Liver (tissue), 9 donors: ENCODE data around the gene MYH11. TPM values are rescaled to one million over a fixed set of nuclear protein-coding genes. Genes with fewer than 3 reads are reported as not detected.
"Not testable (repeated sequence)": the region's sequence is repeated elsewhere in the genome, so short reads cannot be mapped to it uniquely, and the experiment has no call there.

Experiments
- DNase-seq: peaks from one replicate; pipeline ENCODE4 v3.0.0-alpha.2; 2017; ENCODE audit warnings: low spot score
- H3K27ac ChIP-seq, 2 donors: one replicate each; pipeline ENCODE4 v1.7.0; 2013; ENCODE audit warnings: inconsistent platforms in 2 of 2, low read length in 2 of 2, control low read depth in 1 of 2, low read depth in 1 of 2, mild to moderate bottlenecking in 1 of 2
- H3K27me3 ChIP-seq, 4 donors: one replicate each; pipeline versions ENCODE4 v1.6.1 to v1.7.0; 2013; ENCODE audit warnings: low read length in 3 of 4, inconsistent platforms in 1 of 4, mild to moderate bottlenecking in 1 of 4, moderate library complexity in 1 of 4; ENCODE audit not compliant: control insufficient read depth in 4 of 4, insufficient read depth in 4 of 4
- H3K36me3 ChIP-seq, 4 donors: one replicate each; pipeline versions ENCODE4 v1.6.1 to v1.7.0; 2013; ENCODE audit warnings: low read length in 3 of 4, mild to moderate bottlenecking in 3 of 4, low read depth in 1 of 4, moderate library complexity in 1 of 4; ENCODE audit not compliant: control insufficient read depth in 4 of 4, insufficient read depth in 3 of 4
- H3K4me1 ChIP-seq, 4 donors: one replicate each; pipeline versions ENCODE4 v1.6.1 to v1.7.0; 2013; ENCODE audit warnings: low read length in 3 of 4, mild to moderate bottlenecking in 3 of 4, moderate library complexity in 1 of 4; ENCODE audit not compliant: control insufficient read depth in 4 of 4, insufficient read depth in 4 of 4
- H3K4me3 ChIP-seq, 3 donors: one replicate each; pipeline versions ENCODE4 v1.6.1 to v1.7.0; 2013; ENCODE audit warnings: low read length in 3 of 3, control low read depth in 1 of 3, low read depth in 1 of 3, mild to moderate bottlenecking in 1 of 3
- H3K9ac ChIP-seq, 2 donors: one replicate each; pipeline ENCODE4 v1.7.0; 2013; ENCODE audit warnings: low read length in 2 of 2, mild to moderate bottlenecking in 2 of 2, moderate library complexity in 2 of 2, control low read depth in 1 of 2, low read depth in 1 of 2
- H3K9me3 ChIP-seq, 4 donors: one replicate each; pipeline versions ENCODE4 v1.6.1 to v1.7.0; 2013; ENCODE audit warnings: low read length in 3 of 4; ENCODE audit not compliant: control insufficient read depth in 4 of 4
- ATF3 ChIP-seq: IDR thresholded peaks from 2 replicates; pipeline ENCODE4 v1.6.1; 2016; ENCODE audit warnings: antibody characterized with exemption
- CTCF ChIP-seq: fragments of 150-350 bp; IDR thresholded peaks from 2 replicates; pipeline ENCODE4 v1.5.1; 2017; ENCODE audit warnings: improper control_type of control experiment, low read depth, low read length; ENCODE audit not compliant: missing input control
- EGR1 ChIP-seq, 2 donors: IDR thresholded peaks; 2 replicates each; pipeline ENCODE4 v1.6.1; 2016 to 2018; ENCODE audit warnings: antibody characterized with exemption in 2 of 2, low read depth in 2 of 2
- FOXA1 ChIP-seq: IDR thresholded peaks from 2 replicates; pipeline ENCODE4 v1.6.1; 2016; ENCODE audit warnings: antibody characterized with exemption
- FOXA2 ChIP-seq: IDR thresholded peaks from 2 replicates; pipeline ENCODE4 v1.6.1; 2016; ENCODE audit warnings: antibody characterized with exemption
- GABPA ChIP-seq, 2 donors: IDR thresholded peaks in 1 of 2; conservative IDR thresholded peaks in 1 of 2; 2 replicates each; pipeline ENCODE4 v1.6.1; 2016; ENCODE audit warnings: antibody characterized with exemption in 2 of 2, mild to moderate bottlenecking in 1 of 2, moderate library complexity in 1 of 2
- HNF4A ChIP-seq, 2 donors: conservative IDR thresholded peaks; 2 replicates each; pipeline ENCODE4 v1.6.1; 2016; ENCODE audit warnings: antibody characterized with exemption in 2 of 2, mild to moderate bottlenecking in 2 of 2
- HNF4G ChIP-seq: IDR thresholded peaks from 2 replicates; pipeline ENCODE4 v1.6.1; 2016; ENCODE audit warnings: antibody characterized with exemption
- JUND ChIP-seq, 2 donors: IDR thresholded peaks; 2 replicates each; pipeline ENCODE4 v1.6.1; 2016; ENCODE audit warnings: antibody characterized with exemption in 2 of 2
- MAX ChIP-seq: IDR thresholded peaks from 2 replicates; pipeline ENCODE4 v1.6.1; 2016; ENCODE audit warnings: antibody characterized with exemption
- NR2F2 ChIP-seq: IDR thresholded peaks from 2 replicates; pipeline ENCODE4 v1.6.1; 2016; ENCODE audit warnings: antibody characterized with exemption
- RAD21 ChIP-seq, 2 donors: IDR thresholded peaks; 2 replicates each; pipeline ENCODE4 v1.6.1; 2016; ENCODE audit warnings: antibody characterized with exemption in 2 of 2, mild to moderate bottlenecking in 2 of 2
- RXRA ChIP-seq, 2 donors: IDR thresholded peaks; 2 replicates each; pipeline ENCODE4 v1.6.1; 2017 to 2018; ENCODE audit warnings: antibody characterized with exemption in 2 of 2, mild to moderate bottlenecking in 1 of 2
- SP1 ChIP-seq: IDR thresholded peaks from 2 replicates; pipeline ENCODE4 v1.6.1; 2018; ENCODE audit warnings: antibody characterized with exemption, mild to moderate bottlenecking
- TAF1 ChIP-seq: conservative IDR thresholded peaks from 2 replicates; pipeline ENCODE4 v1.6.1; 2016; ENCODE audit warnings: antibody characterized with exemption, mild to moderate bottlenecking
- YY1 ChIP-seq: IDR thresholded peaks from 2 replicates; pipeline ENCODE4 v1.6.1; 2016; ENCODE audit warnings: antibody characterized with exemption, mild to moderate bottlenecking
- ZBTB33 ChIP-seq: IDR thresholded peaks from 2 replicates; pipeline ENCODE4 v1.6.1; 2016; ENCODE audit warnings: antibody characterized with exemption
- WGBS: extraction: QIAGEN DNeasy Blood & Tissue Kit; methylation state at CpG from one replicate; pipeline ENCODE4 v1.1.7; 2013; 5-methylcytosine and 5-hydroxymethylcytosine counted together
- polyA plus RNA-seq, 2 donors: library from polyadenylated mRNA; stranded (reverse) in 1 of 2; unstranded in 1 of 2; fragments of 200-250 nt in 1 of 2; fragments of >200 nt in 1 of 2; fragmentation: Nextera tagmentation in 1 of 2; extraction: Ambion mirVana in 1 of 2; gene quantifications; one replicate each; pipeline versions ENCODE4 v1.2.1 to v1.2.3, GENCODE V29; 2013 to 2015
- total RNA-seq, 2 donors: library from RNA; depleted of rRNA; stranded (reverse); fragments of >200 nt; gene quantifications; one replicate each; pipeline ENCODE4 v1.2.3, GENCODE V29; 2014
- donor health status: healthy.
- donor health status: healthy.
- donor health status: healthy.
- donor health status: healthy.
- donor health status: healthy.

The MYH11 gene
- total and polyA plus RNA-seq, 4 donors, result 0.51 to 33.7 (median 4.0) TPM

GRCh38 chr16:15729152-15729551, 127.7 kb downstream of the MYH11 start:
- no peaks in the 10 kb centered on the region for H3K4me1 ChIP-seq
- H3K36me3 ChIP-seq, result peaks cover 0 to 15% (median 6%) of the 10 kb centered on the region in 4 donors
- H3K27me3 ChIP-seq, result no peaks in the 10 kb centered on the region
- TF ChIP-seq GABPA (IDR thresholded peaks at IDR 0.05 in 1 of 2, conservative IDR thresholded peaks at IDR 0.05 in 1 of 2), result no peak
- H3K4me3 ChIP-seq, result no peak overlapping the region
- no peak overlapping the region for H3K9ac ChIP-seq
- no peak for DNase-seq
- 97% methylated on average over 7 of the region's 7 CpGs for WGBS
- no peak overlapping the region for H3K27ac ChIP-seq
- H3K9me3 ChIP-seq, result no peaks in the 10 kb centered on the region

- DNase-seq, H3K4me3 ChIP-seq, H3K27me3 ChIP-seq, H3K9ac ChIP-seq, H3K9me3 ChIP-seq, H3K27ac ChIP-seq, H3K4me1 ChIP-seq: not testable (repeated sequence)
- H3K36me3 ChIP-seq, result peaks cover 0 to 16% (median 6%) of the 10 kb centered on the region in 4 donors
- WGBS, result 97% methylated on average over 5 of the region's 5 CpGs
These were observed 129.1 kb downstream of the MYH11 start for GRCh38 chr16:15727697-15728096.

- no peak overlapping the region for H3K4me3 ChIP-seq
- H3K27me3 ChIP-seq, result no peaks in the 10 kb centered on the region
- no peaks in the 10 kb centered on the region for H3K4me1 ChIP-seq
- H3K36me3 ChIP-seq, result peaks cover 0 to 16% (median 6%) of the 10 kb centered on the region in 4 donors
- H3K9ac ChIP-seq, result no peak overlapping the region
- DNase-seq, result no peak
- no peak for TF ChIP-seq ATF3
- TF ChIP-seq GABPA (IDR thresholded peaks at IDR 0.05 in 1 of 2, conservative IDR thresholded peaks at IDR 0.05 in 1 of 2), result no peak
- no peak for TF ChIP-seq RXRA (IDR thresholded peaks at IDR 0.05)
- TF ChIP-seq FOXA1, result no peak
- no peak for TF ChIP-seq FOXA2
- TF ChIP-seq HNF4A (conservative IDR thresholded peaks at IDR 0.05), result no peak
- TF ChIP-seq YY1, result no peak
- TF ChIP-seq SP1, result no peak
- no peak for TF ChIP-seq HNF4G
- no peak for TF ChIP-seq NR2F2
- no peak overlapping the region for H3K27ac ChIP-seq
- WGBS, result 88% methylated on average over 18 of the region's 18 CpGs
- H3K9me3 ChIP-seq, result no peaks in the 10 kb centered on the region
These were observed 130.1 kb downstream of the MYH11 start for GRCh38 chr16:15726715-15727114.

GRCh38 chr16:15725641-15726240, 131.1 kb downstream of the MYH11 start:
- H3K36me3 ChIP-seq, result peaks cover 0 to 16% (median 6%) of the 10 kb centered on the region in 4 donors
- TF ChIP-seq RAD21 (IDR thresholded peaks at IDR 0.05) (no peak), MAX (no peak), JUND (IDR thresholded peaks at IDR 0.05) (no peak), RXRA (IDR thresholded peaks at IDR 0.05) (no peak), CTCF (no peak), YY1 (no peak), EGR1 (IDR thresholded peaks at IDR 0.05; ENCODE audit: low read depth in 2 of 2) (no peak), ZBTB33 (no peak), FOXA2 (no peak), ATF3 (no peak), HNF4A (conservative IDR thresholded peaks at IDR 0.05) (no peak), FOXA1 (no peak), TAF1 (no peak)

More at GRCh38 chr16:15725641-15726240, 131.1 kb downstream of the MYH11 start:
- Histone ChIP-seq H3K4me3 (no peak overlapping the region), H3K27ac (no peak overlapping the region), H3K27me3 (no peaks in the 10 kb centered on the region), H3K9ac (no peak overlapping the region), H3K4me1 (no peaks in the 10 kb centered on the region), H3K9me3 (no peaks in the 10 kb centered on the region)
- 95% methylated on average over 5 of the region's 5 CpGs for WGBS
- DNase-seq, result no peak
